ENCODE results near the gene FAM110A.
"Not testable (repeated sequence)": the region's sequence is repeated elsewhere in the genome, so short reads cannot be mapped to it uniquely, and the experiment has no call there.

FAM110A gene

DNA sequence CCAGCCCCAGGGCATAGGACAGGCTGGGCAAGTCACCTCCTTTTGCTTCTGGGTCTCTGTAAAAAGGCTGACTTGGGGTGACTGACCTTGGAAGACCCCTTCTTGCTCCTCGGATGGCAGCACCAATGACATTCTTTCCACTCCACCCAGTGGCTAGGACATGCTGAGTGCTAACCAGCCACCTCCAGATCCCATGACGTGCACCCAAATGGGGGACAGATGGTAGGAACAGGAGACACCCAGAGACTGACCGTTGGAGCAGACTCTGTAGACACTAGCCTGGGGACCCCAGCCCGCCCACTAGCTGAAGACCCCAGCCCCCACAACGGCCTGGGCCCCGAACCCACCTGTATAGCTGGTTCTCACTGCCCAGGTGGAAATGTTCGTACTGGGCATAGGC, 44.3 kb downstream of the FAM110A start:
- no peak for ATAC-seq

DNA sequence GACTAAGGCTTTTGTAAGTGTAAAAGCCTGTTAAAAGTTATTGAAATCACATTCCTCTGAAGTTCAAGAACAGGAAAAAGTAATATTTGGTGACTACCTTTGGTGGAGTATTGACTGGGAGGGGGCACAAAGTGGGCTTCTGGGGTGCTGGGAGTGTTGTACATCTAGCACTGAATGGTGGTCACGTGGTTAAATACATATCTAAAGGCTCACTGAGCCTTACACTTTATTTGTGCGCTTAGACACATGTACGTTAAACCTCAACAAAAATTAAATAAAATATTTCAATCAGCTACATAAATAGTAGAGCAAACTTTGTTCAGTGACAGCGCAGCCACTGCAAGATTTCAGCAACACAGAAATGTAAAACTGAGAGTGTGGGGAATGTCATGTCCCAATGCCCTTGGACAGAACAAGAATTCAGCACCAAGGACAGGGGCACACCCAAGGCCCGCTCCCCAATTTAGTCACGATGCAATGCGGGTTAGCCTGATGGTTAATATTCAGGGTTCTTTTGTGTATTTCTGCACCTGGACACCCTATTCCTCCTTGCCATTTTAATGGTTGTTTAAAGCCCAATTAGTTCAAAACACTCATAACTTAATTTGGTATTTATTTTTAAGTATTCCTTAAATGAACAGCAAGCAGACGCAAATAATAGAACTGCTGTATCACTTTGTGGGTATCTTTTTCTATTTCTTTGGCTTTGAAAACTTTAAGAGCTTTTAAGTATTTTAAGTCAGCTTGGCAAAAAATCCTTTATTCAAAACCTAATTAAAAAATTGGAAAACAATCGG, 45.2 kb downstream of the FAM110A start:
- ATAC-seq: no peak

DNA sequence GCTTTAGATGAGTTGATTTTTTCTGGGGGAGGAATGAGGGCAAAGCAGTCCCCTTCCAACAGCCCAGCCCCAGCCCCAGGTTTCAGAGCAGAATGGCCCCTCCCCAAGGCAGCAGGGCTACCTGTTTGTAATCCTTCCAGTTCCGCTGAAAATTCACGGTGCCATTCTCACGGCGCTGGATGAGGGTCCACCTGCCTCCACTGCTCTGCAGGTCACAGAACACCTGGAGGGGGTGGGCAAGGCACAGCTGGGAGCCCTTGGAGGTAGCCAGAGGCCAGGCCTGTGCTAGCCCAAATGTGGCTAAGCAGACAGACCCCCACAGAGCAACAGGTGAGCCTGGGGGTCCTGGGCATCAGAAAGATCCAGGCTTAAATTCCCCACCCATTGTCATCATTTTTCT, 46.1 kb downstream of the FAM110A start:
- no peak for ATAC-seq

DNA sequence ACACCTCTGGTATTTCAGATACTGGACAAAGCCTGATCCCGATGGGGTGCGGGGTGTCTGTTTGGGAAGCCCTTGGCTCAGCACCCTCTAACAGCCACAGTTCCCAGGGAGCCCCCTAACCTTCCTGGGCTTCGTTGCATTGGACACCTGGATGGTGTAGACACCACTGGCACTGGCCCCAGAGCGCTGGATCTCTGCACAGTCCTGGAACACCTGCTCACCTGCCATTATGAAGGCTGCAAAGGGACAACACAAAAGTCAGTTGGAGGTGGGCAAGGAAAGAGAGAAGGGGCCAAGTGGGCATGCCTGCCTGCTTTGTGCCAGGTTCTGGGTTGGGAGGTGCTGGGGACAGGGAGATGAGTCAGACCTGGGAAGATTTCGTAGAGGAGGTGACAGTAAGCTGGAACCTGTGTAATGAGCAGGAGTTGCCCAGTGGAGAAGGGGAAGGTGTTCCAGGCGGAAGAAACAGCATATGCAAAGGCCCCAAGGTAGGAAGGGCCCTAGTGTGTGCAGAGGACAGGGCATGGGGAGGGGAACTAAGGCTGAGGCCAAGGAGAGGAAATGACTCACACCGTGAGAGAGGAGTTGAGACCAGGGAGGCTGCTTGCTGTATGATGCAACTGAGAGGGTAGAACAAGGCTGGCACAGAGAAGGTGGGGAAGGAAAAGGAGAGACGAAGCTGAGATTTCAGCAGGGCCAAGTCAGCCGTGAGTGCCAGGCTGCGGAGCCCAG, 47.7 kb downstream of the FAM110A start:
- ATAC-seq: peak; percentile 85 to 94

DNA sequence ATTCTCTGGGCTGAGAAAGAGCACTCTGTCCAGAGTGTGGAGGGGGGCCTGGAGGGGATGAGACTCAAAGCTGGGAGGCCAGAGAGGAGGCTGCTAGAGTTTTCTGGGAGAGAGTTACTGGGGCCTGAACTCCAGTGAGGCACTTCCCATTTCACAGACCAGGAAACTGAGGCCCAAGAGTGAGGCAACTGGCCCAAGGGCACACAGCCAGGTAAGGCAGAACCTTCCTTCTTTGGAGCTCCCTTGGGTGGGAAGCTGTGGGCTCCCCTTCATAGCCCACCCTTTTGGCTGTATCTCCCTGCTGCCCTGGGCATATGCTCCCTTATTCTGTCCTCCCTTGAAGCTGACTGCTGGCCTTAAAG, 48.2 kb downstream of the FAM110A start:
- ATAC-seq: no peak

DNA sequence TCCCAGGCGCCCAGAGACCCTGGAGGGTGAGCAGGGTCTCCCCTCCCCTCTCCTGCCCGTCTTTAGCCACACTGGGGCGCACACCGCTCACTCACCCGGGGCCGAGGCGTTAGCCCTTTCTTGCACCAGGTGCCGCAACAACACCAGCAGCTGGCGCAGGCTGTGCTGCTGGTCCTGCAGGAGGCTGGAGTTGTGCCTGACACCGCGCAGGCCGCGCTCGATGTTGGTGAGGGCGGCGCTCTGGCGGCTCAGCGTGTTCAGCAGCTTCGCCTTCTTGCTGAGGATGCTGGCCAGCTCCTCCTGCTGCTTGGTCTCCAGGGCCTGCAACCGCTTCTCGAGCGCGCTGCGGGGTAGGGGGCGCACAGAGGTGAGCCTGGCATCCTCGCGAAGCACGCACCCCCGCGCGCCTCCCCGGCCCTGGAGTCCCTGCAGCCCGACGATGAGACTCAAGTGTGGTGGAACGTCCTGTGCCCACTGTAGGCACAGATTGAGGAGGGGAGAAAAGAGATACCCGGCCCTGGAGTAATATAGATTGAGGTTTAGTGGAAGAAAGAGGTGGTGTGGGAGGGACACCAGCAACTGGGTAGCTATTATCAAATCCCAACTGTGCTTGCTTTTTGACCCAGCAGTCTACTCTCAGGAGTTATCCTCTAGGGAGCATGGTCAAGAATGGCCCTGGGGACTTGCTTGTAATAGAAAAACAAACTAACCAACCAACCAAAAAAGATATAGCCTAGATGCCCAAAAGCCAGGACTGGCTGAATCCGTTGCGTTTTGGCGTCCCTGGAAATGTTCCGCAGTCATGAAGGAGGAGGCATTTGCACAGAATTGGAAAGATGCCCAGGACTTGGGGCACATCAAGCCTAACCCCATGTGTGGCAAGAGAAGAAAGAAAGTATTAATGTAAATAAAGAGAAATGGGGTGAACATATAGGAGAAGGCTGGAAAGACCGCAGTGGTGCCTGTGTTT, 51.8 kb downstream of the FAM110A start:
- no peak for ATAC-seq

DNA sequence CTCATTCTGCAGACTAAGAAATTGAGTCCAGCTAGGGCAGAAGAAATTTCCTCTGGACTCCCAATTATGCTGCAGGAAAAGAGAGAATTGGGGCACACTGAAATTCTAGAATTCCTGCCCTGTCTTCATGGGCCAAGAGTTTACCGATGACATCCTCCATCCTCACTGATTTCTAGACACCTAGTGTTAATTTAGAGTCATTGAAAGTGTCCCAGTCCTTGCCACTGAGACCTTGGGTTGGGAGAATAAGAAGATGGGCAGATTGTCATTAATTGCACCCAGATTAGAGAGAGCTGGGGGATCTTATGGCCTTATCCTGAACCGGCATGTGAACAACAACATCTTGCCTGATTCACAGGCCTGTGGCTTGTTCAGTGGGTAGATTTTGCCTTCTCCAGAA, 53.6 kb downstream of the FAM110A start:
- ATAC-seq: no peak

DNA sequence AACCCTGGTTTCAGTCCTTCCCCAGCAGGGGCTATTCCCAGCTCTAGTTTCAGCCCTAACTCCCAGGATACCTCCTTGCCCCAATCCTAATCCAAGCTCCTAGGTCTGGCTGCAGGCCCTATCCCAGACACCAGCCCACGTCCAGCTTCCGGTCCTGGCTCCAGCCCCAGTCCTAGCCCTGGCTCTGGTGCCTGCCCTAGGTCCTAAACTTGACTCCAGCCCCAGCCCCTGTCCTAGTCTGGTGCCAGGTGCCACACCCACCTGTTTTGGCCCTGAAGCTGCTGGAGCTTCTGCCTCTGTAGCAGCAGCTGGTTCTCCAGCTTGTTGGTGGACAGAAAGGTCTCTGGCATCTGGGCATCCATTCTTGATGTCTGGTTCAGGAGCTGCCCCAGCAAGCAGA, 54.5 kb downstream of the FAM110A start:
- ATAC-seq: no peak

DNA sequence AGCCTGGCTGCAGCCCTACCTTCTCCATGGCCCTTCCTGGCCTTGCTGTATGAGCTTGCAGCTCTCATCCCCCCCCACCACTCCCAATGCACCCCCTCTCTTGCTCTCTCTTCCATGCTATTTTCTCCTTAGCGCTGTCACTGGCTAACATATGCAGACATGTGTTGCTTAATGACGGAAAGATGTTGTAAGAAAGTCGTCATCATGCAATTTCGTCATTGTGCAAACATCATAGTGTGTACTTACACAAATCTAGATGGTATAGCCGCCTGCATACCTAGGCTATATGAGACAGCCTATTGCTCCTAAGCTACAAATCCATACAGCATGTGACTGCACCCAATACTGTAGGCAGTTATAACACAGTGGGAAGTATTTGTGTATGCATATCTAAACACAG, 55.6 kb downstream of the FAM110A start:
- ATAC-seq: no peak

DNA sequence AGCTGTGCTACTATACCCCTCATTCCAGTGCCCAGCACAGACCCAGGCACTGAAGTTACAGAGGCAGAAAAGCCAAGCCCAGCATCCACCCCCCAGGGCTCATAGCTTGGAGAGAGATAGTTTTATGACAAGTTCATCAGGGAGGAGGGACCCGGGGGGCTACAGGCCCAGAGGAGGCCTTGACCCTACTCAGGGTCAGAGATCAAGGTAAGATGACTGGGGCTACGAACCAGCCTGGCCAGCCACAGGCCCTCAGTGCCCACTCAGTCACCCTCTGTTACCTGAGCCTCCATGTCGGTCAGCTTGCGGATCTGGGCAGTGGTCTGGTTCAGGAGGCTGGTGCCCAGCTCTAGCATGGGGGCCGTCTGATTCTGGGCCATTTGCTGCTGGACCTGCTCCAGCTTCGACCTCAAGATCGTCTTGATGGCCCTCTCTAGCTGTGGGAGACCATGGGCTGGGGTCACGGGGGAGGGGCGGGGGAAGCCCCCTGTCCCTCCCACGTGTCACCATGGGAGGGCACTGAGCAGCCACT, 56.5 kb downstream of the FAM110A start:
- ATAC-seq: no peak

DNA sequence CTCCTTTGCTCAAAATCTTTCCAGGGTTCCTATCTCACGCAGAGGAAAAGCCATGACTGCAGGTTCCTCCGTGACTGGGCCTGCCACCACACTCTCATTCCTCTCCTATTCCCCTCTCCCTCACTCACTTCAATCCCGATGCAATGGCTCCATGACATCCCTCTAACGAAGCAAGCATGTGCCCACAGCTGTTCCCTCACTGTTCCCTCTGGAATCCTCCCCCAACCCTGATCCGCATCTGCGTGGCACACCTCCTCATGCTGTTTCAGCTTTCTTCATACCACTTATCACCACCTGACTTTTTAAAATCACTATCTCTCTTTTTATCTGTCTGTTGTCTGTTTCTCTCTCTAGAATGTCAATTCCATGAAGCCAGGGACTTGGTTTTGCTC, 57.1 kb downstream of the FAM110A start:
- no peak for ATAC-seq

DNA sequence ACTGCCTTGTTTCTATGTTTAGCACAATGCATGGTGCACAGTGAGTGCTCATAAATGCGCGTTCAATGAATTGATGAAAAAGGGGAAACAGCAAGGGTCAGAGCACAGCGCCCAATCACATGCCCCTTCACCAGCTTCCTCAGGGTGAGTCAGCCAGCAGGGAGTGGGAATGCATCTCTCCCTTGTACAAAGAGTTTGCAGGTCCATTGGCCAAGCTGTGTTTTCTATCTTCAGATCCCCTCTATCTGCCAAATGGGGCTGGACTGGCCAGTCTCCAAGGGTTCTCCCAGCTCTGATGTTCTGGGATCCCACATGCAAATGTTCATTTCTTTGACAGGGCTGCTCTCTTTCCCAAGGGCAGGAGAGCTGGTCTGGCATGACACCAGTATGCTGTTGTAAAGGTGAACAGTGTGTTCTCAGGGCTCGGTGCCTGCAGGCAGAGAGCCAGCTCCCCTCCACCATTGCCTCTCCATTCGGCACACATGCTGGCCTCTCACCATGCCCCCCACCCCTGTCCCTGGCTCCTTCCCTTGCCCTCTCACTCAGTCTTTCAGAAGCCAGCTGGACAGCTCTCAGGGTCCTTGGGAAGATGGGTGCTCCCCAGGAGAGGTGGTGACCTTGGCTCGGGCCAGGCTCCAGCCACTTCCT, 57.7 kb downstream of the FAM110A start:
- ATAC-seq: no peak

DNA sequence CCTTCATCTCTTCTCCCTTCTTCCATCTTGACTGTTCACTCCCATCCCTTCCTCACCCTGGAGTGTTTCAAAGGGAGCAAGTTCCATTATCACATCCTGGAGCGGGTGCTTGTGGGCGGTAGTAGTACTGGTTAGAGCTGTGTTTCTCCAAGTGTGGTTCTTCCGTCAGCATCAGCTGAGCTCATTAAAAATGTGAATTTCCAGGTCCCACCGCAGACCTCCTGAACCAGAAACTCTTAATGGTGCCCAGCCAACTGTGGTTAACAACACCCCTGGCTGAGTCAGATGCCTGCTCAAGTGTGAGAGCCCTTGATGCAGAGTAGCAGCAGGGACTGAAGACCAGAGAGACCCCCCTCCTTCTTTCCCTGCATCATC, 58.2 kb downstream of the FAM110A start:
- ATAC-seq: no peak

DNA sequence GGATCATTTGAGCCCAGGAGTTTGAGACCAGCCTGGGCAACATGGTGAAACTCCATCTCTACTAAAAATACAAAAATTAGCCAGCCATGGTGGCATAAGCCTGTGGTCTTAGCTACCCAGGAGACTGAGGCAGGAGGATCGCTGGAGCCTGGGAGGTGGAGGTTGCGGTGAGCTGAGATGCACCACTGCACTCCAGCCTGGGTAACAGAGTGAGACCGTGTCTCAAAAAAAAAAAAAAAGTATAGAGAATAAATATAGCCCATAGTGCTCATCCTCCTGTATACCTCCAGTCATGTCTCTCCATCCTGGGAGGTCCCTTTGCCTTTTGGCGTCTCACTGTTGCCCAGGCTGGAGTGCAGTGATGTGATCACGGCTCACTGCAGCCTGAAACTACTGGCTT, 58.9 kb downstream of the FAM110A start:
- not testable (repeated sequence) for ATAC-seq
